Activated naive CD4-positive, alpha-beta T cell treated with anti-CD3 and anti-CD28 coated beads, Interleukin-2, amount 10 ng/mL, durations not matched to agents 7 days and 5 days (primary cell): Measurements from ENCODE around the gene RAD1.

Source experiments
- CTCF ChIA-PET: fragments of 350-600 bp; sonication (Branson Sonifier 250); formaldehyde crosslinking; loops from one replicate; lab custom pipeline; 2021; ENCODE audit warnings: antibody characterized with exemption; lab: Charles Lee
- DNase-seq: peaks from one replicate; pipeline ENCODE4 v3.0.0-alpha.2; 2020
- H3K27ac Mint-ChIP-seq: one replicate; pipeline ENCODE4 v1.8.0; 2021; ENCODE audit warnings: mild to moderate bottlenecking, moderate library complexity, mixed read lengths
- H3K27me3 Mint-ChIP-seq: one replicate; pipeline ENCODE4 v1.8.0; 2021; ENCODE audit warnings: mild to moderate bottlenecking, mixed read lengths
- H3K36me3 Mint-ChIP-seq: one replicate; pipeline ENCODE4 v1.8.0; 2021; ENCODE audit warnings: mixed read lengths
- H3K4me1 Mint-ChIP-seq: one replicate; pipeline ENCODE4 v1.8.0; 2021; ENCODE audit warnings: mixed read lengths
- H3K4me3 Mint-ChIP-seq: one replicate; pipeline ENCODE4 v1.8.0; 2021; ENCODE audit warnings: mild to moderate bottlenecking, moderate library complexity, mixed read lengths
- H3K9me3 Mint-ChIP-seq: one replicate; pipeline ENCODE4 v1.8.0; 2021; ENCODE audit warnings: mixed read lengths

The RAD1 gene, protein sequence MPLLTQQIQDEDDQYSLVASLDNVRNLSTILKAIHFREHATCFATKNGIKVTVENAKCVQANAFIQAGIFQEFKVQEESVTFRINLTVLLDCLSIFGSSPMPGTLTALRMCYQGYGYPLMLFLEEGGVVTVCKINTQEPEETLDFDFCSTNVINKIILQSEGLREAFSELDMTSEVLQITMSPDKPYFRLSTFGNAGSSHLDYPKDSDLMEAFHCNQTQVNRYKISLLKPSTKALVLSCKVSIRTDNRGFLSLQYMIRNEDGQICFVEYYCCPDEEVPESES

DNA sequence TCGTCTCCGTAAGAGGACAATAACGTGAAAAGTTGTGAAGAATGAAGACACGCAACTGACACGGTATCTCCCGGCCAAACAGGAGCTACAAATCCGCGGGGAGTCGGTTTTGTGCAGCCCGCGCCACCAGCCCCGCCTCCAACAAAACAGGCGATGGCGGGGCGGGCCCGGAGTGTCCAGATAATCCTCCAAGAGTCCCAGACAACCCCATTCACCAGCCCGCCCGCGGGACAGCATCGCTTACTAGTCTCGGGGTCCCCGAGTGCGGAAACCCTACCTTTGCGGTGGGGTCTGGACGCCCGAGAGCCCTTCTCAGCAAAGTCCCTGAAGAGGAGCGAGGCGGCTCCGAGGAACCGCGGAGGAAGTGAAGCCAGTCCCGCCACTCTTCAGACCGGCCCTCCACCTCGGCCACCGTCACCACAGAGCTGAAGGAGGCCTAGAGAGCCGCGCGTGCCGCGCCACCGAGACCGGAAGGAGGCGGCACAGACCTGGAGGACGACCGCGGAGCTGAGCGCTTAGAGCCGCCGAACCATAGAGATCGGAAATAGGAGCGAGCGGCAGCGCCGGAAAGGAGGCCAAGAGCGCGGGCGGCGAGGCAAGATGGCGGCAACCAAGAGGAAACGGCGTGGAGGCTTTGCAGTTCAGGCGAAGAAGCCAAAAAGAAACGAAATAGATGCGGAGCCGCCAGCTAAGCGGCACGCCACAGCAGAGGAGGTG lies at the start of gene RAD1, which contains the start of gene BRIX1:
Gene RAD1, minus strand, starts transcription at position 366 of the 717 bp plus-strand sequence. CDS start 612 bp downstream, outside the sequence.
Gene BRIX1, plus strand, starts transcription at position 573 of the 717 bp plus-strand sequence. Its CDS starts 28 bp downstream, at position 601.
- no peaks in the 10 kb centered on the region for H3K9me3 Mint-ChIP-seq
- H3K4me3 Mint-ChIP-seq: no peak within 1 kb of the TSS
- no peaks in the 10 kb centered on the region for H3K27me3 Mint-ChIP-seq
- CTCF ChIA-PET: interaction anchor here (1.0 to 1.8 kb wide), 3 partner anchors 10 to 17 kb away, joined by 3 to 6 read pairs (median 3); partner anchors contain the start of gene DNAJC21
- H3K27ac Mint-ChIP-seq: no peak within 1 kb of the TSS
- peak; percentile 96 for DNase-seq
- H3K4me1 Mint-ChIP-seq: peaks cover 44% of the 10 kb centered on the region
- peaks cover 31% of the 10 kb centered on the region for H3K36me3 Mint-ChIP-seq

DNA sequence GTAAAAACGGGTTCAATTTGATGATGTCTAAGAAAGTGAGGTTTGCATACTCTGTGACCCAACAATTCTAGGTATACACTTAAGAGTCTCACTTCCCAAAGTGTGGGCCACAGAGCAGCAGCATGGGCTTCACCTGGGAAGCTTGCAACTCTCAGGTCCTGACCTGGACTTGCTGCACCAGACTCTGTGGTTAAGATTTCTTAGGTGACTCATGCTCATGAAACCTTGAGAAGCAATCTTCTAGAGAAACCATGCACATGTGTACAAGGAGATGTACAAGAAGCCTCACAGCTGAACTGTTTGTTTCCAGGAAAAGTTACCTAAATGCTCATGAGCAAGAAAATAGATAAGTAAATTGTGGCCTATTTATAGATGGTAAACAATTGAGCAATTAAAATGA lies 44.0 kb upstream of the RAD1 start:
- peaks cover 26% of the 10 kb centered on the region for H3K4me1 Mint-ChIP-seq
- CTCF ChIA-PET: interaction anchor here (0.6 to 3.9 kb wide), 4 partner anchors 18 to 436 kb away, joined by 3 to 27 read pairs (median 4); no protein-coding TSS in a partner anchor
- H3K36me3 Mint-ChIP-seq: peaks cover 15% of the 10 kb centered on the region
- no peaks in the 10 kb centered on the region for H3K27me3 Mint-ChIP-seq
- H3K27ac Mint-ChIP-seq: peak overlapping the region; percentile 1
- H3K4me3 Mint-ChIP-seq: no peak overlapping the region
- DNase-seq: no peak
- no peaks in the 10 kb centered on the region for H3K9me3 Mint-ChIP-seq

DNA sequence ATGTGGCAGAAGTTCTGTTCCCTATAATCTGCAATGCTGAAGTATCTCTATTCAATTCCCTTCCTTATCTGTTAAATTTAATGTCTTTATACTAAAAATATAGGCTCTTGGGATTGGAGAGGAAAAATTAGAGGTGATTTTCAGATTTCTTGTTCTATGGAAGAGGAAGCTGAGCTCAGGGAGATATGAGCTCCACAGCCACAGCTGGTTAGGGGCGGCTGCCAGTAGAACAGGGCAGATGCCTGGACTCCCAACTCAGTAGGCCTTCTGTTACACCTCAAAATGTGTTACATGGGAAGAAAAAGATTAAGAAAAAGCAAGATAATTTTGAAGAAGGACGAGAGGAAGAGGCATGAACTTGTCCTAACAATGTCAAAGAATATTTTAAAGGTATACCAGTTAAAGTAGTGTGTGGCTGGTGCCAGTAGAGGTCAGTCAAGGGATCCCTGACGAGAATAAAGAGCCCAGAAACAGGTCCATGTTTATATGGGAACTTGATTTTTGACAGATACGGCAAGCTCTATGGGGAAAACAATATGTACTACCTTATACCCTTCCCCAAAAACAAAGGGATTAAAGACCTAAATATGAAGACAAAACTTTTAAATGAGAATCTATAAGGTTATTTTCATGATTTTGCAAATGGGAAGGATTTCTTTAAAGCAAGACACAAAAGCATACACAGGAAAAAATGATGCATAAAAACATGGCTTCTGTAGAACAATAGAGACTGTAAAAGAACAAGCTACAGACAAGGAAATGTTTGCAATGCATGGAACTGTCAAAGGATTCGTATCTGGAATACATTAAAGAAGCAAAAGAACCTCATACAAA lies 42.8 kb upstream of the RAD1 start:
- CTCF ChIA-PET: interaction anchor here (0.7 to 3.9 kb wide), 5 partner anchors 20 to 411 kb away, joined by 3 to 27 read pairs (median 3); partner anchors contain the start of gene DNAJC21
- Mint-ChIP-seq H3K9me3 (no peaks in the 10 kb centered on the region), H3K27ac (no peak overlapping the region), H3K27me3 (no peaks in the 10 kb centered on the region), H3K4me1 (peaks cover 26% of the 10 kb centered on the region), H3K36me3 (peaks cover 17% of the 10 kb centered on the region), H3K4me3 (no peak overlapping the region)
- no peak for DNase-seq

DNA sequence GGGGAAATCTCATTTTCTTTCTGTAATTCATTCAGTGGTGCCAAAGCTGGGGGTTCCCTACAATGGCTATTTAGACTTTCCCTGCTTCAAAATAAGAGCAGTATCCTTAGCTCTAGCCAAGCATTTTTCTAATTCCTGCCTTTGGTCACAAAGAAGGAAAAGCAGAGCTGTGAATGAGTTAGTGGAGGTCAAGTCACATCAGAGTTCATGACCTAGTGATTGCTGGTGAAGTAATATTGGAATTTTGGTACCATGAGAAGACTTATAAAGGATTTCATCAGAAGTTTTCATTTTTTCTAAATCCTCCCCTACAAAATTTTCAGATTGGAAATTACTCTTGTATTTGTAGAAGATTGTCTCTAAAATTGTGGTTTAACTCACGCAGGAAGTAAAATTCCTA lies 42.0 kb upstream of the RAD1 start:
- no peaks in the 10 kb centered on the region for H3K9me3 Mint-ChIP-seq
- no peak for DNase-seq
- H3K27me3 Mint-ChIP-seq: no peaks in the 10 kb centered on the region
- peaks cover 26% of the 10 kb centered on the region for H3K4me1 Mint-ChIP-seq
- no peak overlapping the region for H3K4me3 Mint-ChIP-seq
- CTCF ChIA-PET: interaction anchor here (1.3 to 3.9 kb wide), 3 partner anchors 19 to 45 kb away, joined by 3 to 27 read pairs (median 5); partner anchors contain the start of gene DNAJC21
- H3K36me3 Mint-ChIP-seq: peaks cover 19% of the 10 kb centered on the region
- no peak overlapping the region for H3K27ac Mint-ChIP-seq

DNA sequence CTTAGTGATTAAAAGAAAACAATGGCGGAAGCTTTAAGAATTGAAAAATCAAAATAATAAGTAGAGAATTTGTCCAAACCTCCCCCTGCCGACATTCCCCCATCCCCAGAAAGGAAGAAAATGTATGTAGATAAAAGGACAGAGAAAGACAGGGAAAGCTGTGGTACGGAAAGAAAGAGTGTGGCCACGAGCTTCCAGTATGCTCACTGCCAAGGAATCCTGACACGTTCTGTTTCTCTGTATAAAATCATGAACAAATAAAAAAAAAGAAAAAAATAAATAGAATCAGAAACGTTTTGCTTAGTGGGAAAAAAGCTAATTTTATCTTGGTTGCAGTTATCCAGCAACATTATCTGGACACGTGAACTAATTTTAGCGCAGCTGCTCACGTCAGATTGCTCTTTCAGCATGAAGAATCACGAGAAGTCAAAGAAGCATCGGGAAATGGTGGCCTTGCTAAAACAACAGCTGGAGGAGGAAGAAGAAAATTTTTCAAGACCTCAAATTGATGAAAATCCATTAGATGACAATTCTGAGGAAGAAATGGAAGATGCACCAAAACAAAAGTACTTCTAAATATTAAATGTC lies 29.2 kb upstream of the RAD1 start:
- Mint-ChIP-seq H3K27me3 (no peaks in the 10 kb centered on the region), H3K36me3 (peaks cover 44% of the 10 kb centered on the region), H3K4me3 (no peak overlapping the region), H3K9me3 (no peaks in the 10 kb centered on the region), H3K27ac (no peak overlapping the region), H3K4me1 (no peaks in the 10 kb centered on the region)
- CTCF ChIA-PET: no interaction called here
- DNase-seq: no peak

DNA sequence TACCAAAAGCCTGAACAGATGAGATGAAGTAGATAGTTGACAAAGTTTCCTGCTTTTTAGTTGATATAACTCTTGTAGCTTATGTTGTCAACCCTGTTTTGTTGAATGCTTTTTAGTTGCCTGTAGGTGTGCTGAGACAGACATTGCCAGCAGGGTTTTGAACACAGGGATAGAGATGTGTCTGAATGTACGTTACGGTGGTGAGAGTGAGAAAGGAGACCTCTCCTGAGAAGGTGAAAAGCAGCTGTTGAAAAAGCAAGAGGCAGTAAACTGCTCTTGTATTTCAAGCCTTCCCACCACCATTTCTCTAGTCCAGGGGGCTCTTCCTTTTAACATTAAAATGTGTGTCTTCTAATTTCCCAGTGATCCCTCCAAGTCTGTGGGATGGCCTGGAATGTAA lies 28.7 kb upstream of the RAD1 start:
- Mint-ChIP-seq H3K4me3 (no peak overlapping the region), H3K4me1 (no peaks in the 10 kb centered on the region), H3K9me3 (no peaks in the 10 kb centered on the region), H3K27ac (no peak overlapping the region), H3K27me3 (no peaks in the 10 kb centered on the region), H3K36me3 (peaks cover 40% of the 10 kb centered on the region)
- CTCF ChIA-PET: no interaction called here
- no peak for DNase-seq

DNA sequence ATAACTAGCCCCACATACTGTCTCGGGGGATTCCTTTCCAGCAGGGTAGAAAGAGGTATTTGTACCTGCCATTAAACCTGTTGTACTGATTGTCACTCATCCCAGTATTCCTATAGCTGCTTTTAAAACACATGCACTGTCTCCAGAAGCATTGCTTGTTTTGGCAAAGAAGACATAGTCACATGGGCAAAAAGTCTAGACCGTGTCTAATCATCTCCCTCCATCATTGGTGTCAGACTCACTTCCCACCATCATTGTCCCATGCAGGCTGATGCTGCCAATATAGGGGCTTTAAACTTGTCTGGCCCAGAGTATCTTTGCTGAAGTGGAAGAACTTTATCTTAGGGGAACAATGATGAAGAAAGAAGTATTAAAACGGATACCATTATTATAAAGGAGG lies 26.6 kb upstream of the RAD1 start:
- H3K27ac Mint-ChIP-seq: peak overlapping the region; percentile 46
- no peak for DNase-seq
- H3K36me3 Mint-ChIP-seq: peaks cover 39% of the 10 kb centered on the region
- no peaks in the 10 kb centered on the region for H3K27me3 Mint-ChIP-seq
- no peak overlapping the region for H3K4me3 Mint-ChIP-seq
- CTCF ChIA-PET: interaction anchor here (0.9 kb wide), 1 partner anchor 17 kb away, joined by 3 read pairs; no protein-coding TSS in a partner anchor
- no peaks in the 10 kb centered on the region for H3K4me1 Mint-ChIP-seq
- H3K9me3 Mint-ChIP-seq: no peaks in the 10 kb centered on the region

DNA sequence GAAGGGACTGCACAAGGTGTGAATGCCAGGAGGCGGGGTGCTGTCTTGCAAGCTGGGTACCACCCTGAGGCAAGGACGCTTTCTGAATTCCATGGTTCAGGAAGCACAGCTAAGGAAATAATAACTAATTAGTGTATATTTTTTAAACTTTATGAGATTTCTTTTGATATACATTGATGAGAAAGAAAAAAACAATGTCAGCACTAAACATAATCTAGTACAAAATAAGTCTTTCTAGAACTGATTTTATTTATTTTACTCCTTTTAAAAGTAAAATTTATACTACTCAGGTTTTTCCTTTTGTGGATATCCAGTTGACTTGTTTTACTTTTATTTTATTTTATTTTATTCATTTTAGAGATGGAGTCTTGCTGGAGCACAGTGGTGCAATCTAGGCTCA lies 17.6 kb upstream of the RAD1 start:
- H3K9me3 Mint-ChIP-seq: no peaks in the 10 kb centered on the region
- H3K4me1 Mint-ChIP-seq: peaks cover 33% of the 10 kb centered on the region
- no peak overlapping the region for H3K4me3 Mint-ChIP-seq
- no peak for DNase-seq
- peaks cover 27% of the 10 kb centered on the region for H3K36me3 Mint-ChIP-seq
- CTCF ChIA-PET: no interaction called here
- no peak overlapping the region for H3K27ac Mint-ChIP-seq
- H3K27me3 Mint-ChIP-seq: no peaks in the 10 kb centered on the region

DNA sequence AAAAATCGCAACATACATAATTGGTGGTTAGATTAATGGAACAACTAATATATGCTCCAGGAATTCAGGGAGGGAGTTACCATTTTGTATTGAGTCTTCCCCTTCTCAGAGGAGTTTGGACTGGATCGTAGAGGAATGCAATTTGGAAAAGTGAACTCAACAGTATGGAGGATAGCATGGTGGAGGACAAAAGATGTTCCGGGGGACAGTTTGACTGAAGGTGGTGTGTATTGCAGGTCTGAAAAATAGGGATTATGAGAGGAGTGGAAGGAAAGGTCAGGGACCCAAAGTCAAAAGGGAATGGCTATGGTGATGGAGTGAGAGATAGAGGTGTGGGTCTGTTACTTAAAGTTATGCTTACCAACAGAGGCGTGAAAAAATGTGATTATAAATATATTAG lies 15.6 kb upstream of the RAD1 start:
- H3K4me3 Mint-ChIP-seq: peak overlapping the region; percentile 98
- H3K36me3 Mint-ChIP-seq: peaks cover 21% of the 10 kb centered on the region
- peak overlapping the region; percentile 97 for H3K27ac Mint-ChIP-seq
- H3K4me1 Mint-ChIP-seq: peaks cover 33% of the 10 kb centered on the region
- CTCF ChIA-PET: interaction anchor here (0.9 to 1.8 kb wide), 4 partner anchors 8 to 32 kb away, joined by 3 to 6 read pairs (median 4); partner anchors contain the start of genes BRIX1 and RAD1
- no peaks in the 10 kb centered on the region for H3K9me3 Mint-ChIP-seq
- no peak for DNase-seq
- no peaks in the 10 kb centered on the region for H3K27me3 Mint-ChIP-seq

DNA sequence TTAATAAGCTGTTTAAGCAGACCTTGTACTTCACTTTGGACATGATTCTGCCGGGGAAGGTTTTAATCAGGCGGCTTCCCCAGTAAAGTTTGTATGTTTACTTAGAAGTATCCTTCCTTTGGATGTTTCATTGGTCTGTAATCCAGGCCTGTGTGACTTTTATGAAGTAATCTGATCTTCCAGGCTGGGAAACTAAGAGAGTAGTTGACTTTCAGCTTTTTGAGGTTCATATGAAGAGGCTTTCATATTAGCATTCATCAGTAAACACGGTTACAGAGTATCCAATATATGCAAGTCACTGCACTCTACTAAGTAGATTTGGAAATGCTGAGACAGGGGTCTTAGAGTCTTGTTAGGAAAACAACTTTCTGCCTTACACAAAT lies 15.1 kb upstream of the RAD1 start:
- Mint-ChIP-seq H3K36me3 (peaks cover 24% of the 10 kb centered on the region), H3K9me3 (no peaks in the 10 kb centered on the region), H3K27ac (peak overlapping the region; percentile 97), H3K27me3 (no peaks in the 10 kb centered on the region), H3K4me1 (peaks cover 33% of the 10 kb centered on the region), H3K4me3 (peak overlapping the region; percentile 98)
- CTCF ChIA-PET: interaction anchor here (0.6 to 1.8 kb wide), 6 partner anchors 8 to 32 kb away, joined by 3 to 6 read pairs (median 4); partner anchors contain the start of genes BRIX1 and RAD1
- no peak for DNase-seq

DNA sequence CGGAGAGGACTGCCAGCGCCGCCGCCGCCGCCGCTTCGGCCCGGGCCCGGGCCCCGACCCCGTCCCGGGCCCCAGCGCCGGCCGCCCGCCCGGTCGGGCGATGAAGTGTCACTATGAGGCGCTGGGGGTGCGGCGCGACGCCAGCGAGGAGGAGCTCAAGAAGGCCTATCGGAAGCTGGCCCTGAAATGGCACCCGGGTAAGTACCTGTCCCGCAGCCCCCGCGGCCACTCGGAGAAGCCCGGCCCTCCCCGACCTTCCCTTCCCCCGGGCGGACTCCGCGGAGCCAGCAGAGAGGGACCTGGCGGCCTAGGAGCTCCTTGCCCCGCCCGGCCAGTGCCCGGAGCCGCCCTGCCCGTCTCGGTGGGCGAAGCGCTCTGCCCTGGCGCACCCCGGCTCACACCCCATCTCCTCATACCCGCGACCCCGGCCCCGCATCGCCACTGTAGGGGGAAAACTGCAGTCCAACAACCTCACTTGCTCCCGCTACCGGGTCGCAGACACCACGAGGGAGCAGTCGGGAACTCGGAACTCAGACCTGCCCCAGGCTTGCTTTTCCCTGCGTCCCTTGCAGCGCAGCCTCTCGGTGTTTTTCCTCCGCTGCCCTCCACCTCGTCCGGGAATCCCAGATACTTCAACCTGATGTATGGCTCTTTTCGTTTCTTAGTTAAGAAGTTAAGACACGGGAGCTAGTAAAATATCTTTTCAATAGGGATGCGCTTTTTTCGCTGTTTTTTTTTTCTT lies 14.6 kb upstream of the RAD1 start:
- peaks cover 22% of the 10 kb centered on the region for H3K36me3 Mint-ChIP-seq
- no peaks in the 10 kb centered on the region for H3K9me3 Mint-ChIP-seq
- H3K27me3 Mint-ChIP-seq: no peaks in the 10 kb centered on the region
- CTCF ChIA-PET: interaction anchor here (0.6 to 1.8 kb wide), 6 partner anchors 9 to 31 kb away, joined by 3 to 6 read pairs (median 4); partner anchors contain the start of genes BRIX1 and RAD1
- H3K4me3 Mint-ChIP-seq: peak overlapping the region; percentile 98
- peaks cover 35% of the 10 kb centered on the region for H3K4me1 Mint-ChIP-seq
- peak; percentile 90 for DNase-seq
- H3K27ac Mint-ChIP-seq: peak overlapping the region; percentile 97

DNA sequence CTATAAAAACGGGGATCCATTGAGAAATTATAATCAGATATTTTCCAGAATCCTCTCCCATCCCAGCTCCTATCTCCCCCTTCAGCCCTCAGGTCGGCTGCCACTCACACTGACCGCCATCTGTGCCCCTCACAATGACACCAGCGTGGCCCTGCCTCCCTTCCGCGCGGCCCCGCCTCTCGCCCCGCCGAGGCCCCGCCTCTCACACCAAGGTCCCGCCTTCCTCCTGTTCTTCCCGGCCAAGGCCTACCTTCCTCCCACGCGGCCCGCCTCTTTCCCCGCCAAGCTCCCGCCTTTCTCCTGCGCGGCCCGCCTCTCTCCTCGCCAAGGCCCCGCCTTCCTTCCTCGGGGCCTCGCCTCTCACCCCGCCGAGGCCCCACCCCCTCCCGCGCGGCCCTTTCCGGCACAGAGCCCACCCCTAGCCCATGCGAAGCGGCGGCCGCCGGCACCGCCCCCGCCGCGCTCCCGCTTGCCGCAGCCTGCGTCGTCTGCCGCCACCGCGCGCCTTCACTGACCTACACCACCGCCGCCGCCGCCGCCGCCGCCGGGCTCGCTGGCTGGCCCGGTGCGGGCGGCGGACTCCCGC lies 13.9 kb upstream of the RAD1 start, which contains the start of gene DNAJC21:
Gene DNAJC21, plus strand, starts transcription at position 426 of the 586 bp plus-strand sequence. CDS start 261 bp downstream, outside the sequence.
- Mint-ChIP-seq H3K27me3 (no peaks in the 10 kb centered on the region), H3K4me3 (peak within 1 kb of the TSS; percentile 98), H3K36me3 (peaks cover 21% of the 10 kb centered on the region), H3K4me1 (peaks cover 37% of the 10 kb centered on the region), H3K27ac (peak within 1 kb of the TSS; percentile 97), H3K9me3 (no peaks in the 10 kb centered on the region)
- CTCF ChIA-PET: interaction anchor here (1.4 to 1.8 kb wide), 3 partner anchors 12 to 29 kb away, joined by 5 to 6 read pairs (median 5); partner anchors contain the start of genes BRIX1 and RAD1
- peak; percentile 98 for DNase-seq
